OCI-LY3 (cell line): ENCODE data around the gene PCK2.

Experiments
- EZH2phosphoT487 ChIP-seq: fragments of 200-600 bp; shearing (Covaris generic); IDR thresholded peaks from 2 replicates; pipeline ENCODE4 v1.6.1; 2018; ENCODE audit warnings: antibody characterized with exemption, mixed run types, low read depth
- TF ChIP-seq, protein P1 (sequence below): fragments of 200-600, 300-600 bp; sonication (generic); IDR thresholded peaks from 2 replicates; pipeline ENCODE4 v1.5.1; 2014; ENCODE audit warnings: antibody characterized with exemption, low read length, low read depth

DNA sequence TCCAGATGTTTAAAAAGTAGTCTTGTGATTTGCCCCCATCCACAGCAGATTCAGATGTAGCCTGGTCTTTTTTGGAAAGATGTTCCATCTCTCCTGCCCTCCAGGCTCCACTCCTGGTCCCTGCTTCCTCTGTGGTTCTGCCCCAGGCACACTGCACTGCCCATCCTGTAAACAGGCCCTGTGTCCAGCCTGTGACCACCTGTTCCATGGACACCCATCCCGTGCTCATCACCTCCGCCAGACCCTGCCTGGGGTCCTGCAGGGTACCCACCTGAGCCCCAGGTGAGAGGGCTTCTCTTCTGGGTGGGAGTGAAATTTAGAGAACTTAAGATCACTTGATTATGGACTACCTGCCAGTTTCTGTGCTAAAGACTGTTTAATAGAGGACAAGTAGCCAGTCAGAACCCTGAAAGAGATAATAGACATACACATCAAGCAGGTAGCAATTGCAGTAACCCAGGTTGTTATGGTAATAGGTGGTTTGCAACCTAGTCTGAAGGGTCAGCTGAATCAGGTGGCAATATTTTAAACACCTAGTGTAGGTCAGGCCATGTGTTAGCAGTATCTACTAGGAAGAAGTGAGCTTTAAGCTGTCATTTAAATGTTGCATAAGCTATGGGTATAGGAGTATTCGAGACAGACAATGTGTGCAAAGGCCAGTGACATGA lies 55.3 kb downstream of the PCK2 start:
- TF ChIP-seq, protein P1, sequence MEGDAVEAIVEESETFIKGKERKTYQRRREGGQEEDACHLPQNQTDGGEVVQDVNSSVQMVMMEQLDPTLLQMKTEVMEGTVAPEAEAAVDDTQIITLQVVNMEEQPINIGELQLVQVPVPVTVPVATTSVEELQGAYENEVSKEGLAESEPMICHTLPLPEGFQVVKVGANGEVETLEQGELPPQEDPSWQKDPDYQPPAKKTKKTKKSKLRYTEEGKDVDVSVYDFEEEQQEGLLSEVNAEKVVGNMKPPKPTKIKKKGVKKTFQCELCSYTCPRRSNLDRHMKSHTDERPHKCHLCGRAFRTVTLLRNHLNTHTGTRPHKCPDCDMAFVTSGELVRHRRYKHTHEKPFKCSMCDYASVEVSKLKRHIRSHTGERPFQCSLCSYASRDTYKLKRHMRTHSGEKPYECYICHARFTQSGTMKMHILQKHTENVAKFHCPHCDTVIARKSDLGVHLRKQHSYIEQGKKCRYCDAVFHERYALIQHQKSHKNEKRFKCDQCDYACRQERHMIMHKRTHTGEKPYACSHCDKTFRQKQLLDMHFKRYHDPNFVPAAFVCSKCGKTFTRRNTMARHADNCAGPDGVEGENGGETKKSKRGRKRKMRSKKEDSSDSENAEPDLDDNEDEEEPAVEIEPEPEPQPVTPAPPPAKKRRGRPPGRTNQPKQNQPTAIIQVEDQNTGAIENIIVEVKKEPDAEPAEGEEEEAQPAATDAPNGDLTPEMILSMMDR: no peak
- no peak for TF ChIP-seq EZH2phosphoT487
